SH-SY5Y (cell line): Measurements from ENCODE around the gene TRIAP1.

Experiments
- GATA2 ChIP-seq: IDR thresholded peaks from 2 replicates; pipeline ENCODE4 v1.6.1; 2011; ENCODE audit warnings: mild to moderate bottlenecking, low read depth, low read length
- GATA3 ChIP-seq: IDR thresholded peaks from 2 replicates; pipeline ENCODE4 v1.6.1; 2011; ENCODE audit warnings: low read depth, mild to moderate bottlenecking, low read length, moderate library complexity

DNA sequence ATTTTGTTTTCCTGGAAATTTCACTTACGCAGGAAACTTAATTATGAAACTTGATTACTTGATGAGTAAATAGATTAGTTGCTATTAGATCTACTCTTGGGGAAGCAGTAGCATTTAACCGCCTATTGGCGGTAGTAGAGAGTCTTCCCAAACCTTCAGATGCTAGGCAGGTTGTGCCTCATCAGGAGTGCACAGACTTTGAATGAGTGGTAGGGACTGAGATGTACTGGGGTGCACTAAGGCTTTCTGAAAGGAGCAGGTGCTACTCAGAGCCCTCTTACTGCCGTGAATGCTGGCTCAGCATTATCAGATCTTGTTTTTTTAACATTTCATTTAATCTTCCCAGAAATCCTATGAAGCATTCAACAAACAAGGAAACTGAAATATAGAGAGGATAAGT lies 7.8 kb upstream of the TRIAP1 start:
- TF ChIP-seq GATA2 (no peak), GATA3 (no peak)
